ENCODE measurements around the gene AJAP1.
A peak's percentile ranks its signal among the peaks of the same experiment; 100 is the strongest.
"Not testable (repeated sequence)": the region's sequence is repeated elsewhere in the genome, so short reads cannot be mapped to it uniquely, and the experiment has no call there.

Gene AJAP1

GRCh38 chr1:4665456-4665855 lies 11.0 kb downstream of the AJAP1 start:
- ATAC-seq (ENCODE audit: low read depth): no peak
- H3K9me3 ChIP-seq (ENCODE audit: severe bottlenecking): peaks cover 6% of the 10 kb centered on the region
- DNase-seq (ENCODE audit: low spot score): no peak
- no peaks in the 10 kb centered on the region for H3K36me3 ChIP-seq (ENCODE audit: low read depth)
- no peaks in the 10 kb centered on the region for H3K27me3 ChIP-seq (ENCODE audit: insufficient read depth, poor library complexity, severe bottlenecking)
- H3K4me3 ChIP-seq (ENCODE audit: severe bottlenecking): no peak overlapping the region
- peak overlapping the region; percentile 20 for H3K27ac ChIP-seq (ENCODE audit: poor library complexity, severe bottlenecking)
- no peak for TF ChIP-seq CTCF (IDR thresholded peaks at IDR 0.05; ENCODE audit: poor library complexity, severe bottlenecking)
- H3K4me1 ChIP-seq (ENCODE audit: insufficient read depth, poor library complexity, severe bottlenecking): peaks cover 24% of the 10 kb centered on the region

GRCh38 chr1:4666683-4667082 lies 12.3 kb downstream of the AJAP1 start:
- not testable (repeated sequence) for H3K27me3 ChIP-seq (ENCODE audit: insufficient read depth, poor library complexity, severe bottlenecking); DNase-seq (ENCODE audit: low spot score); H3K9me3 ChIP-seq (ENCODE audit: severe bottlenecking); H3K4me3 ChIP-seq (ENCODE audit: severe bottlenecking); ATAC-seq (ENCODE audit: low read depth); H3K36me3 ChIP-seq (ENCODE audit: low read depth)
- H3K27ac ChIP-seq (ENCODE audit: poor library complexity, severe bottlenecking): peak overlapping the region; percentile 96
- H3K4me1 ChIP-seq (ENCODE audit: insufficient read depth, poor library complexity, severe bottlenecking): peaks cover 19% of the 10 kb centered on the region

GRCh38 chr1:4668743-4669700 lies 14.6 kb downstream of the AJAP1 start:
- DNase-seq (ENCODE audit: low spot score): no peak
- TF ChIP-seq CTCF (IDR thresholded peaks at IDR 0.05; ENCODE audit: poor library complexity, severe bottlenecking): no peak
- peak; percentile 90 for ATAC-seq (ENCODE audit: low read depth)
- peak overlapping the region; percentile 96 for H3K27ac ChIP-seq (ENCODE audit: poor library complexity, severe bottlenecking)
- H3K9me3 ChIP-seq (ENCODE audit: severe bottlenecking): peaks cover 4% of the 10 kb centered on the region
- H3K27me3 ChIP-seq (ENCODE audit: insufficient read depth, poor library complexity, severe bottlenecking): no peaks in the 10 kb centered on the region
- no peak overlapping the region for H3K4me3 ChIP-seq (ENCODE audit: severe bottlenecking)
- no peaks in the 10 kb centered on the region for H3K36me3 ChIP-seq (ENCODE audit: low read depth)
- peaks cover 19% of the 10 kb centered on the region for H3K4me1 ChIP-seq (ENCODE audit: insufficient read depth, poor library complexity, severe bottlenecking)

- no peak for DNase-seq (ENCODE audit: low spot score)
- Histone ChIP-seq H3K9me3 (ENCODE audit: severe bottlenecking) (peaks cover 4% of the 10 kb centered on the region), H3K36me3 (ENCODE audit: low read depth) (no peaks in the 10 kb centered on the region), H3K4me3 (ENCODE audit: severe bottlenecking) (no peak overlapping the region), H3K27ac (ENCODE audit: poor library complexity, severe bottlenecking) (peak overlapping the region; percentile 96), H3K4me1 (ENCODE audit: insufficient read depth, poor library complexity, severe bottlenecking) (peaks cover 19% of the 10 kb centered on the region), H3K27me3 (ENCODE audit: insufficient read depth, poor library complexity, severe bottlenecking) (no peaks in the 10 kb centered on the region)
- no peak for TF ChIP-seq CTCF (IDR thresholded peaks at IDR 0.05; ENCODE audit: poor library complexity, severe bottlenecking)
- ATAC-seq (ENCODE audit: low read depth): no peak
Measured at GRCh38 chr1:4670265-4670664, 15.9 kb downstream of the AJAP1 start.

GRCh38 chr1:4671828-4672227 lies 17.4 kb downstream of the AJAP1 start:
- H3K27me3 ChIP-seq (ENCODE audit: insufficient read depth, poor library complexity, severe bottlenecking): no peaks in the 10 kb centered on the region
- DNase-seq (ENCODE audit: low spot score): no peak
- peaks cover 19% of the 10 kb centered on the region for H3K4me1 ChIP-seq (ENCODE audit: insufficient read depth, poor library complexity, severe bottlenecking)
- no peak for TF ChIP-seq CTCF (IDR thresholded peaks at IDR 0.05; ENCODE audit: poor library complexity, severe bottlenecking)
- H3K36me3 ChIP-seq (ENCODE audit: low read depth): no peaks in the 10 kb centered on the region
- no peak overlapping the region for H3K27ac ChIP-seq (ENCODE audit: poor library complexity, severe bottlenecking)
- no peak overlapping the region for H3K4me3 ChIP-seq (ENCODE audit: severe bottlenecking)
- peaks cover 4% of the 10 kb centered on the region for H3K9me3 ChIP-seq (ENCODE audit: severe bottlenecking)
- no peak for ATAC-seq (ENCODE audit: low read depth)

All from RWPE2 (cell line).